ENCODE measurements around the gene PLD3.

DNA sequence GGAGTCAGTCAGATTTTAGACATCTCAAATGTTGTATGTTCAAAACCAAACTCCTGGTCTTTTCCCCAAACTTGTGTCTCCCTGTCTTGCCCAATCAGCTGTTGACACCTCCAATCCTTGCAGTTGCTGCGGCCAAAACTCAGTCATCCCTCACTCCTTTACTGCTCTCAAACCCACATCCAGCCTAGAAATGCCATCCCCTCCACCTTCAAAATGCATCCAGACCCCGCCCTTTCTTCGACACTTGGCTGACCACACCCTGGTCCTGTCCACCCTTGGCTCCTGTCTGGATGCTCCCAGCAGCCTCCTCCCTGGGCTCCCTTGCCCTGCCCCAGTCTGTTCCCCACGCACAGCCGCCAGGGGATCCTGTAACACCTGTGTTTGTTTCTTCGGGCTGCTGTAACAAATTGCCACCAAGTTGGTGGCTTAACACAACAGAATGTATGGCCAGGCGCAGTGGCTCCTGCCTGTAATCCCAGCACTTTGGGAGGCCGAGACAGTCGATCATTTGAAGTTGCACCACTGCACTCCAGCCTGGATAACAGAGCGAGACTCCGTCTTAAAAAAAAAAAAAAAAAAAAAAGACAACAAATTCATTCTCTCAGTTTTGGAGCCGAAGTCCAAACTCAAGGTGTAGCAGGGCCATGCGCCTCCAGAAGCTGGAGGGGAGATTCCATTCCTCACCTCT lies 11.7 kb downstream of the PLD3 start:
- TF ChIP-seq, protein P1, sequence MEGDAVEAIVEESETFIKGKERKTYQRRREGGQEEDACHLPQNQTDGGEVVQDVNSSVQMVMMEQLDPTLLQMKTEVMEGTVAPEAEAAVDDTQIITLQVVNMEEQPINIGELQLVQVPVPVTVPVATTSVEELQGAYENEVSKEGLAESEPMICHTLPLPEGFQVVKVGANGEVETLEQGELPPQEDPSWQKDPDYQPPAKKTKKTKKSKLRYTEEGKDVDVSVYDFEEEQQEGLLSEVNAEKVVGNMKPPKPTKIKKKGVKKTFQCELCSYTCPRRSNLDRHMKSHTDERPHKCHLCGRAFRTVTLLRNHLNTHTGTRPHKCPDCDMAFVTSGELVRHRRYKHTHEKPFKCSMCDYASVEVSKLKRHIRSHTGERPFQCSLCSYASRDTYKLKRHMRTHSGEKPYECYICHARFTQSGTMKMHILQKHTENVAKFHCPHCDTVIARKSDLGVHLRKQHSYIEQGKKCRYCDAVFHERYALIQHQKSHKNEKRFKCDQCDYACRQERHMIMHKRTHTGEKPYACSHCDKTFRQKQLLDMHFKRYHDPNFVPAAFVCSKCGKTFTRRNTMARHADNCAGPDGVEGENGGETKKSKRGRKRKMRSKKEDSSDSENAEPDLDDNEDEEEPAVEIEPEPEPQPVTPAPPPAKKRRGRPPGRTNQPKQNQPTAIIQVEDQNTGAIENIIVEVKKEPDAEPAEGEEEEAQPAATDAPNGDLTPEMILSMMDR (IDR thresholded peaks at IDR 0.05; ENCODE audit: extremely low read depth in 1 of 2, insufficient read depth in 1 of 2, low read depth in 1 of 2, low read length in 2 of 2), result no peak
- TF ChIP-seq EZH2 (IDR thresholded peaks at IDR 0.05; ENCODE audit: borderline replicate concordance, low read depth, low read length, severe bottlenecking) (no peak), POLR2AphosphoS5 (IDR thresholded peaks at IDR 0.05; ENCODE audit: insufficient read depth, low read depth, low read length) (no peak), POLR2A (IDR thresholded peaks at IDR 0.05; ENCODE audit: low read depth, low read length) (no peak)
- TF ChIP-seq, protein P2, sequence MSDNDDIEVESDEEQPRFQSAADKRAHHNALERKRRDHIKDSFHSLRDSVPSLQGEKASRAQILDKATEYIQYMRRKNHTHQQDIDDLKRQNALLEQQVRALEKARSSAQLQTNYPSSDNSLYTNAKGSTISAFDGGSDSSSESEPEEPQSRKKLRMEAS (IDR thresholded peaks at IDR 0.05; ENCODE audit: insufficient read depth, insufficient read length), result no peak

Measured in endothelial cell of umbilical vein (primary cell).